HK-2 (cell line): Measurements from ENCODE around the gene TPPP2.

Experiments
- DNase-seq: peaks from one replicate; pipeline ENCODE4 v3.0.0-alpha.2; 2018; ENCODE audit not compliant: unreplicated experiment

Gene TPPP2

DNA sequence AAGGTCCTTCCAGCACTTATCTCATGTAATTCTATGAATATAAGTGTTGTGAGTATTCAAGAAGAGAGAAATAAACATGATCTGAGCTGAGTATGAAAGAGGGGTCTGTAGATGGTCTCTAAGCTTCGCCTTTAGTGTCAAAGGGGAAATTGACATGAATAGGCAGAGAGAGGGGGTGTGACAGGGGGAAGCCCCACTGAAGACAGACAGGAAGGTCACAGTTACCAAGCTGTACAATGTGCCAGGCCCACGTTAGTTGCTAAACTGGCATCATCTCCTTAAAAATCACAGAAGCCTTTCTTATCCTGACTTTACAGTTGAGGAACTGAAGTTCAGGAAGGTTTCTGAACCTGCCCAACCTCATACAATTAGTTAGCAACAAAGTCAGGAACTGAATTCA, 47.7 kb downstream of the TPPP2 start:
- DNase-seq = no peak

DNA sequence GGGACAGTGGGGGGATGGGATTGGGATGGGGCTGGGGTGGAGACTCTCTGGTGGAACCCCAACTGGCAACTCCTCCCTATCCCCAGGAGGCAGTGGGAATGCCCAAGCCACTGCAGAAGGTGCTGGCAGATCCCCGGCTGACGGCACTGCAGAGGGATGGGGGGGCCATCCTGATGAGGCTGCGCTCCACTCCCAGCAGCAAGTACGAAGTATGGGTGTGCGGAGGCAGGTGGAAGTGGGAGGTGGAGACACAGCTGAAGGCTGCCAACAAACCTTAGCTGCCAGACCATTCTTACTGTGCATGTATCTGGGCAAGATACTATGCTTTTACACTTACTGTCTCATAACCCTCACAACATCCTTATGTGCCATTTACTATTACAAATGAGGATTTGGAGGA, 48.3 kb downstream of the TPPP2 start:
- no peak for DNase-seq

DNA sequence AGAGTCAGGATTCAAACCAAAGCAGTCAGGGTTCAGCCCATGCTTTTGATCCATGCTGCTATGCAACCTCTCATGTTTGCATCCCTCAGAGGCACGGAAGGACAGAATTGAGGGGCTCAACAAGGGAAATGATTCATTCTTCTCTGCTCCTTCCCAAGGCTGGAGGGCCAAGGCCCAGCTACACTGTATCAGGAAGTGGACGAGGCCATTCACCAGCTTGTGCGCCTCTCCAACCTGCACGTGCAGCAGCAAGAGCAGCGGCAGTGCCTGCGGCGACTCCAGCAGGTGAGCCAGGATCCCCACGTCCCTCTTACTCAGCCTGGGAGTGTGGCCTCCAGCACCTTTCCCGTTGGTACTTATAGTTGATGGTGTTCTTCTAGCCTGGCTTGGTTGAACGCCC, 48.7 kb downstream of the TPPP2 start:
- no peak for DNase-seq

DNA sequence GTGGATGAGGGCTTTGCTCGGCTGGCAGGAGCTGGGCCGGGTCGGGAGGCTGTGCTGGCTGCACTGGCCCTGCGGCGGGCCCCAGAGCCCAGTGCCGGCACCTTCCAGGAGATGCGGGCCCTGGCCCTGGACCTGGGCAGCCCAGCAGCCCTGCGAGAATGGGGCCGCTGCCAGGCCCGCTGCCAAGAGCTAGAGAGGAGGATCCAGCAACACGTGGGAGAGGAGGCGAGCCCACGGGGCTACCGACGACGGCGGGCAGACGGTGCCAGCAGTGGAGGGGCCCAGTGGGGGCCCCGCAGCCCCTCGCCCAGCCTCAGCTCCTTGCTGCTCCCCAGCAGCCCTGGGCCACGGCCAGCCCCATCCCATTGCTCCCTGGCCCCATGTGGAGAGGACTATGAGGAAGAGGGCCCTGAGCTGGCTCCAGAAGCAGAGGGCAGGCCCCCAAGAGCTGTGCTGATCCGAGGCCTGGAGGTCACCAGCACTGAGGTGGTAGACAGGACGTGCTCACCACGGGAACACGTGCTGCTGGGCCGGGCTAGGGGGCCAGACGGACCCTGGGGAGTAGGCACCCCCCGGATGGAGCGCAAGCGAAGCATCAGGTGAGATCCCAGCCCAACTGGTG, 51.6 kb downstream of the TPPP2 start:
- DNase-seq = no peak
